HUES6 (cell line): ENCODE measurements around the gene PTPRU.

Experiments used
- H3K27ac ChIP-seq: 2 replicates; pipeline ENCODE4 v1.7.0; 2013; ENCODE audit warnings: low read depth, mild to moderate bottlenecking, low read length, inconsistent platforms
- H3K27me3 ChIP-seq: 2 replicates; pipeline ENCODE4 v1.6.1; 2013; ENCODE audit warnings: low read length; ENCODE audit not compliant: control insufficient read depth, insufficient read depth
- H3K36me3 ChIP-seq: 2 replicates; pipeline ENCODE4 v1.6.1; 2013; ENCODE audit warnings: low read length; ENCODE audit not compliant: control insufficient read depth, insufficient read depth
- H3K4me1 ChIP-seq: 2 replicates; pipeline ENCODE4 v1.6.1; 2013; ENCODE audit warnings: low read length; ENCODE audit not compliant: control insufficient read depth, insufficient read depth
- H3K4me3 ChIP-seq: 2 replicates; pipeline ENCODE4 v1.5.1; 2013; ENCODE audit warnings: low read depth, low read length
- H3K9ac ChIP-seq: one replicate; pipeline ENCODE4 v1.6.1; 2013; ENCODE audit warnings: mild to moderate bottlenecking, low read length
- H3K9me3 ChIP-seq: 2 replicates; pipeline ENCODE4 v1.6.1; 2013; ENCODE audit warnings: low read depth, low read length; ENCODE audit not compliant: control insufficient read depth, insufficient read depth

PTPRU gene

DNA sequence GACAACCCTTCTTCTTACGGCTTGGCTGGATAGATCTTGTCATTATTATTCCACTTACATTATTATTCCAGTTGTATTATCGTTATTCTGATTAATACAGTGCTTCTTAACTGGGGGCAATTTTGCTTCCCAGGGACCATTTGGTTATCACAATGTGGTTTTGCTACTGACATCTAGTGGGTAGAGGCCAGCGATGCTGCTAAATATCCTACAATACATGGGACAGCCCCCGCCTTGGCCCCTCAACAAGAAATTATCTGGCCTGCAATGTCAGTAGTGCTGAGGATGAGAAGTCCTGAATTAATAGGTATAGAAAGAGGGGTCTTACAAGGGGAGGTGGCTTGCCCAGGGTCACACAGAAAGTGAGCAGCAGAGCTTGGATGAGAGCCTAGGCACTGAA, 105.6 kb downstream of the PTPRU start:
- Histone ChIP-seq H3K9ac (no peak overlapping the region), H3K27me3 (0 out of 2 replicates have a peak, but pooled peaks cover 4% of the 10 kb centered on the region), H3K27ac (no peak overlapping the region), H3K36me3 (no peaks in the 10 kb centered on the region), H3K9me3 (no peaks in the 10 kb centered on the region), H3K4me1 (0 out of 2 replicates have a peak, but pooled peaks cover 5% of the 10 kb centered on the region), H3K4me3 (no peak overlapping the region)

DNA sequence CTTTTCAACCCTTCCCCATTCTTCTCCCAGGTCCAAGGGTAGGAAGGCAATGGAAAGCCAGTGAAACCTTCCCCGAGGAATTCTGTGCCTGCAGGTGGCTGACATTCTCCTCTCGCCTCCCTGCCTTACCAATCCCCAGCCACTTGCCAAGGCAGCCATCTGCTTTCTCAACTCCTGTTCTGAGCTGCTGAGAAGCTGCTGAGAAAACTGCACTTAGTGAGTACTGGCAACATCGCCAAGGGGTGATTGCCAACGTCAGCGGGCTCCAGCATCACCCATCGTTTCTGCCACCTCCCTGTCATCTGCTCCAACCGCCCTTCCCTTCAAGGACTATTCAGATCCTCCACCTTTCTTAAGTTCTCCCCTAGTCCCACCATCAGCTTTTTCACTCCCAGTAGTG, 106.0 kb downstream of the PTPRU start:
- Histone ChIP-seq H3K27me3 (0 out of 2 replicates have a peak, but pooled peaks cover 4% of the 10 kb centered on the region), H3K9ac (peak overlapping the region; percentile 2), H3K4me3 (no peak overlapping the region), H3K27ac (no peak overlapping the region), H3K4me1 (0 out of 2 replicates have a peak, but pooled peaks cover 5% of the 10 kb centered on the region), H3K36me3 (no peaks in the 10 kb centered on the region), H3K9me3 (no peaks in the 10 kb centered on the region)

DNA sequence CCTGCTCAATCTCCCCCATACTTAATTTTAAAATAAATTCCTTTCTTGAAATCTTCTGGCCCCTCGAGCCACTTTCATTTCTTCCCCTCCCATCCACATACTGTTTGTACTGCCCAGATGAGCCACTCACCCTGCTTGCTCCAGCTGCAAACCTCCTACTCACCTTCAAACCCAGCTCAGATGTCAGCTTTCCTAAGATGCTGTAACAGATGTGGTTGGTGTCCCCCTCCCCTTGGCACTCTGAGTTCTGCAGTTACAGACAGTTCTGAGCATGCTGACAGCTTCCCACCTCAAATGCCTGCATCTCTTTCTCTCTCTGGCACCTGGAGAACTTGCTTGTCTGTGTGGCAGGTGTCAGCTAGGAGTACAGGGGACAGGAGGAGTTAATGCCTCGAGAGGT, 106.7 kb downstream of the PTPRU start:
- Histone ChIP-seq H3K9ac (no peak overlapping the region), H3K9me3 (no peaks in the 10 kb centered on the region), H3K27me3 (0 out of 2 replicates have a peak, but pooled peaks cover 4% of the 10 kb centered on the region), H3K36me3 (no peaks in the 10 kb centered on the region), H3K4me3 (no peak overlapping the region), H3K27ac (no peak overlapping the region), H3K4me1 (0 out of 2 replicates have a peak, but pooled peaks cover 5% of the 10 kb centered on the region)

DNA sequence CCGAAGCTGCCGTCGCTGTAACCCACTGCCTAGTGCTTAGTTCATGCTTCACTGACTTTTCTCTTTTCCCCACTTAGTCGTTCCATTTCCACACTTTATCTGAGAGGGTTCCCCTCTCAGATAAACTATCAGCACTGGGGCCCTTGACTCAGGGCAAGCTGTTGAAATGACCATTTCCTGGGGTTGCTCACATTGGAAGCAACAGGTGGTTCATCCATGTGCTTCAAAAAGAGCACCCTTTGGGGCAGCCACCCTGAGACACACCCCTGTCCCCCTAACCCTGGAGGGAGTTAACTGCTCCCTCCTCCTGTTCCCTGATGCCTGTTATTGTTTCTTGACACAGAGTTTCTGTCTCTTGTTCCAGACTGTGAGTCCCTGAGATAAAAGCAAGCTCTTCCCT, 107.2 kb downstream of the PTPRU start:
- no peak overlapping the region for H3K9ac ChIP-seq
- 0 out of 2 replicates have a peak, but pooled peaks cover 4% of the 10 kb centered on the region for H3K27me3 ChIP-seq
- 0 out of 2 replicates have a peak, but pooled peaks cover 5% of the 10 kb centered on the region for H3K4me1 ChIP-seq
- no peak overlapping the region for H3K4me3 ChIP-seq
- no peak overlapping the region for H3K27ac ChIP-seq
- no peaks in the 10 kb centered on the region for H3K36me3 ChIP-seq
- no peaks in the 10 kb centered on the region for H3K9me3 ChIP-seq

DNA sequence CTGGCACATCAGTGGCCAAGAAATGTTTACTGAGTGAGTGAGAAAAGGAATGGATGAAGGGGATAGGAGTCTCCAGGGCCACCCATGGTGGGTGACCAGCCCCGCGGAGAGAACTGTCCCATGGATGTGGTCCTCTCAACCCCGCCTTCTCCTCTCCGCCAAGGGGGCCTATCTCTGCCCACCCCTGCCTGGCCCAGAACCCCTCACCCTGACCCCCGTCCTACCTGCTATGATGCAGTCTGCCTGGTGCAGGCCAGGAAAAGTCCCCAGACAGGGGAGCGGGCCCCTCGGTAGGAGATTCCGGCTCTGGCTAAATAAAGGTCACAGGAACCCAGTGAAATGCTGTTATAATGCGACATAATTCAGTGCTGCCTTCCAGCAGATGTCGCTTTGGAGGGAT, 107.6 kb downstream of the PTPRU start:
- Histone ChIP-seq H3K4me3 (no peak overlapping the region), H3K27ac (no peak overlapping the region), H3K9ac (no peak overlapping the region), H3K9me3 (no peaks in the 10 kb centered on the region), H3K4me1 (0 out of 2 replicates have a peak, but pooled peaks cover 5% of the 10 kb centered on the region), H3K27me3 (0 out of 2 replicates have a peak, but pooled peaks cover 4% of the 10 kb centered on the region), H3K36me3 (no peaks in the 10 kb centered on the region)

DNA sequence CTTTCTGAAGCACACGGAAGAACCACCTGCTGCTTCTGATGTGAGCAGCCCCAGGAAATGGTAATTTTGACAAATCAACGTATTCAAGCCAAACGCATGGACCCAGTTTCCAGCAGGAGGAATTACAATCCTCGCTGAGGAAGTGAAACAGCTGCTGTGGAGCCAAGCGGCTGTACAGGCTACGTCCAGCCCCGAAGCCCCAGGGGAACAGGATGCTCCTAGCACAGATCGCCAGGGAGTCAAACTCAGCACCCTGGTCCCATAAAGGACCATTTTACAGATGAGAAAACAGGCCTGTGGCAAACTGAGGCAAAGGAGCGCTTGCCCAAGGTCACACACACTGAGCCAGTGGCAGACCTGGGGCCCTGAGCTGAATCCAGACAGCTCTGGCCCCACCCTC, 108.0 kb downstream of the PTPRU start:
- H3K36me3 ChIP-seq, result no peaks in the 10 kb centered on the region
- H3K9ac ChIP-seq, result no peak overlapping the region
- H3K4me3 ChIP-seq, result no peak overlapping the region
- H3K9me3 ChIP-seq, result no peaks in the 10 kb centered on the region
- no peak overlapping the region for H3K27ac ChIP-seq
- 0 out of 2 replicates have a peak, but pooled peaks cover 5% of the 10 kb centered on the region for H3K4me1 ChIP-seq
- 0 out of 2 replicates have a peak, but pooled peaks cover under 1% of the 10 kb centered on the region for H3K27me3 ChIP-seq

DNA sequence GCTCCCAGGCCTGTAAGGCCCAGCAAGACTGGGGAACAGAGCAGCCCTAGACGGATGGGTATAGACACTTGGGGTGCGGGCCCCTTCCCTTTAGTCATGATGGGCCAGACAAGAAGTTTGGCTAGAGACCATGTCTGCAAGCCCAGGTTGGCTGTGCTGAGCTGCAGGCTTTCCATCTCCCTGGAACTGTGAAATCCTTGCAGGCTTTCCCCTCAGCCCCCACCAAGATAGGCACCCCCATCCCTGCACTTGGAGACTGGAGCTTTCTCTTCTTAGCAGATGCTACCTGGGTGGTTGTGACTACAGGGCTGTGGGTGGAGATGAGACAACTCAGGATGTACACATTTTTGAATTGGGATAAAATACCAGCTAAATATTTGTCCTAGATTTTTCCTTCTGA, 110.3 kb downstream of the PTPRU start:
- H3K4me3 ChIP-seq, result no peak overlapping the region
- no peaks in the 10 kb centered on the region for H3K36me3 ChIP-seq
- 0 out of 2 replicates have a peak, but pooled peaks cover 5% of the 10 kb centered on the region for H3K4me1 ChIP-seq
- H3K9me3 ChIP-seq, result no peaks in the 10 kb centered on the region
- H3K27me3 ChIP-seq, result no peaks in the 10 kb centered on the region; the same call in 1 of the 2 replicates
- H3K27ac ChIP-seq, result no peak overlapping the region
- H3K9ac ChIP-seq, result no peak overlapping the region

DNA sequence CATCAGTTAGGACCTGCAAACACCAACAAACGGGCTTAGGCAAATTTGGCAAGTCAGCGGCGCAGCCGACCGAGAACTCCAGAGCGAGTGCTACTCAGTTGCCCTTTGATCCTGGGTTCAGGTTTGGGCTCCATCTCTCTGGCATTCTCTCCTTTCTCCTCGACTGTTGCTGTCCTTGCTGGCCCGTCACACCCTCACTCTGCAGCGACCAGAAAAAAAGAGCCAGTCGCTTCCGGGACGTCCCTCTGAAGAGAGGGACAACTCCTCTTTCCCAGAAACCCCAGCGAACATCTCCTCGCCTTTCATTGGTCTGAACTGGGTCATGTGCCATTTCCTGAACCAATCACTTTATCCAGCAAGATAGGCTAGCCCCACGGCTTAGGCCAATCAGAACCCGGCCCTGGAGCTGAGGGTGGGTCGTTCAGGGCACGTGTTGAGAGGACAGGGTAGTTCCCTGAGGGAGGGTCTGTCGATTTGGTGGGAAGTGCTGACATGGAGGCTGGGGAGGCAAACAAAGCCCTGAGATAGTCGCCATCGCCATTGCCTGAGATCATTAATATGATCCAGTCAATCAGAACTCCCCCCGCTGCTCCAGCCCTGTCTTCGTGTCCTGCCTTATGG, 113.7 kb downstream of the PTPRU start:
- peaks cover 10% of the 10 kb centered on the region; the same call in 1 of the 2 replicates for H3K27me3 ChIP-seq
- no peak overlapping the region for H3K4me3 ChIP-seq
- H3K9me3 ChIP-seq, result no peaks in the 10 kb centered on the region
- H3K4me1 ChIP-seq, result no peaks in the 10 kb centered on the region
- no peaks in the 10 kb centered on the region for H3K36me3 ChIP-seq
- no peak overlapping the region for H3K9ac ChIP-seq
- H3K27ac ChIP-seq, result no peak overlapping the region

DNA sequence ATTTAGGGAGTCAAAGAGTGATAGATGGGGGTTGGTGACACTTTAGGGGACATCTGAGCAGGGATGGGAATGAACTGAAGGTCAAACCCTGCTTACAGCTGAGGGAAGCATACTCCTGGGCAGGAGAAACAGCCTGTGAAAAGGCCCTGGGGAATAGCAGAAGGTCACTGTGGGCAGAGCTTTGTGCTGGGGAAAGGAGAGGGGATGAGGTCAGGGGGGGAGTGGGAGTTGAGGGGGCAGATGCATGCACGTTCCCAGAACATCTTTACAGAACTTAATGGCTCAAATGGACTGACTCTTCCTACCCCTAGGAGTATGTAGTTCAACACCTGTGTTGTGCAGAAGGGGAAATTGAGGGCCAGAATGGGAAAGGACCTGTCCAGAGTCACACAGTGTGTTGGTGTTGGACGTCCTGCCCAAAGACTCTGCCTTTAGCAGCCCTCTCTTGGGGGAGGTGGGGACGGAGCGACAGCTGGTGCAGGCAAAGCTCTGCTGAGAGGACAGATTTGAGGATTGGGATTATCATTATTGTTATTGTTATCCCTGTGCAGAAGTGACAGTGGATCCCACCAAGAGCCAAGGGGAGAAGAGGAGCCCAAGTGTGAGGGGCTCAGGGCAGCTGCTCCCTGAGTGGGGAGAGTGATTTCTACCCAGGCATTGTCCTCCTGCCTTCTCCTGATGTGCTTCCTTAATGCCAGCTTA, 116.5 kb downstream of the PTPRU start:
- Histone ChIP-seq H3K27ac (no peak overlapping the region), H3K36me3 (no peaks in the 10 kb centered on the region), H3K4me1 (no peaks in the 10 kb centered on the region), H3K4me3 (no peak overlapping the region), H3K27me3 (peaks cover 10% of the 10 kb centered on the region; the same call in 1 of the 2 replicates), H3K9me3 (no peaks in the 10 kb centered on the region; the same call in 1 of the 2 replicates), H3K9ac (no peak overlapping the region)

DNA sequence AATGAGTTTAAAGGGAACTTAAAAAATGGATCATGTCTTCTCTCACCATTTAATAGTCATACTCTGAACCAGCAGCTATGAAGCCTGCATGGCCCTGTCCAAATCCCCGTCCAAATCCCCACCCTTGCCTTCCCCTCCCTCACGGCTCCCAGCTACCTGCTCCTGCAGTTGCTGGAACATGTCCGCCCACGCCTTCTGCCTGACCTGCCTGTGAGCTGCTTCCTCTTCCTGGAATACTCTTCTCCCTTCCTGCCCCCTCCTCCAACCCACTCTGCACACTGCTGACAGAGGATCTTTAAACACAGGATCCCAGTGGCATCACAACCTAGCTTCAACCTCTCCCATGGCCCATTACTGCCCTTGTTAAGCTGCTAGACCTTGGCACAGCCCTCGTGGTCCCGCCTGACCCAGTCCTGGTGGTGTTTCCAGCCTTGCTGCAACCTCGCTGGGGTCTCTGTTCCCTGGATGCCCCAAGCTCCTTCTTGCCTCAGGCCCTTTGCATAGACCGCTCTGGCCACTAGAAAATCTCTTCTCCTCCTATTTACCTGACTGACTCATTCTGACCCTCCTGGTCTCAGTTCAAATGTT, 118.3 kb downstream of the PTPRU start:
- no peak overlapping the region for H3K9ac ChIP-seq
- no peaks in the 10 kb centered on the region for H3K36me3 ChIP-seq
- no peak overlapping the region for H3K4me3 ChIP-seq
- no peaks in the 10 kb centered on the region; the same call in 1 of the 2 replicates for H3K9me3 ChIP-seq
- H3K4me1 ChIP-seq, result no peaks in the 10 kb centered on the region
- H3K27me3 ChIP-seq, result peaks cover 10% of the 10 kb centered on the region; the same call in 1 of the 2 replicates
- no peak overlapping the region for H3K27ac ChIP-seq

DNA sequence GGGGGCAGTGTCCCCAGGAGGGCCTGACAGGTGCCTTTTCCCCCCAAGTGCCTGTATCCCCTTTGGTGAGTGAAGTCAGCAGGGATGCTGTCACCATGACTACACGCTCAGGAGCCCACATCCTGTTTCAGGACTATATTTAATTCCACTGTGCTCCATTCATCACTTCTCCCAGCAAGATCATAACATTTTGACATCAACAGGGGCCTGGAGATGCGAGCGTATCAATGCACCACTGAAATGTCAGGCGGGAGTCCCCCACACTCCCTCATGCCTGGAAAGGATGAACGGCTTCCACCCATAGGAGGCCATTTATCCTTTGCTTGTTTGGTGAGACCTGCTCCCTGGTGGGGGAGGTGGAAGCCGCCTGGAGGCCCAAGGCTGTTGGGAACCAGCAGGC, 119.1 kb downstream of the PTPRU start:
- H3K27ac ChIP-seq, result no peak overlapping the region
- no peaks in the 10 kb centered on the region for H3K36me3 ChIP-seq
- H3K9ac ChIP-seq, result no peak overlapping the region
- no peak overlapping the region for H3K4me3 ChIP-seq
- no peaks in the 10 kb centered on the region for H3K4me1 ChIP-seq
- no peaks in the 10 kb centered on the region; the same call in 1 of the 2 replicates for H3K9me3 ChIP-seq
- H3K27me3 ChIP-seq, result peaks cover 10% of the 10 kb centered on the region; the same call in 1 of the 2 replicates
